GM19239 (cell line): Measurements from ENCODE around the gene NRG2.

Source experiments
- DNase-seq: peaks from one replicate; pipeline ENCODE4 v3.0.0; 2011; ENCODE audit warnings: low spot score; ENCODE audit not compliant: insufficient read length
- FAIRE-seq: peaks from 2 replicates; lab custom pipeline; 2011; peaks lifted over from hg19 to GRCh38; lab: Jason Lieb, UNC

The NRG2 gene

DNA sequence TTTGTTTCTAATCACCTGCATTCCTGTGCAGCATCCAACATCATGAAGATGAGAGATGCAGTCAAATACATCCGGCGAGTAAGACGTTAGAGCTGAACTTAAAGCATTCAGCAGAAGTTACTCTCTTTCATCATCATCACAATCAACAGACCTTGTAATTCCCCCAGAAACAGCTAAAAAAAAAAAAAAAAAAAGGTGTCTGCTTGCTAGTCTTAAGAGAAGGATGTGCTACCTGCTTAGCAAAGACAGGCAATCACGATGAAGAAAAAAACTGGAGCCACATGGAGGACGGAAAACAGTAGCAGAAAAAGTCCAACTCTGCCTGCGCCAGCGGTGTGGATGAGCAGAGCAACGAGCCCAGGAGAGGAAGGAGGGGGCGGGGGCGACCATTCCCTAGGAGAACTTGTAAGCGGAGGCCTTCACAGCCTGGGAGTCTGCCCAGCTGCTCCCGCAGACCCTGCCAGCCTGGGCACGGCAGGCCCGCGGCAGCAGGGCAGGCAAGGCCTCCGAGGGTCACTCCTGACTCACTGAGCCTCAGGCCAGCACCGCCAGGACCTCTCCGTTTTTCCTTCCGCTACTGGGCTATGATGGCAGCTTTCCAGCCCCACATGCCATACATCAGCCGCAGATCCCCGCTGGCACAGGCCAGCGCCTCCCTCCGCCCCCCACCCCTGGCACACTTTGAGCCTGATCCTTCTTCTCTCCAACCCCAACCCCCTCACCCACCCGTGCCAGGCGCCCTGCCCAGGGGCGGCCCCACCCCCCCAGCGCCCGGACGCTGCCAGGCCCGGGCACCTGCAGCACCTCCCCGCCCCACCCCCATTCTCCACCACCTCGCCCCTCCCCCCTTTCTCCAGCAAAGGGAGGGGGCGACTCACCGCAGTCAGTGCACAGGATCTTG is 1.4 kb downstream of the NRG2 start:
- no peak for DNase-seq
- peak; percentile 42 for FAIRE-seq

GRCh38 chr5:140041099-140041491 is 2.0 kb downstream of the NRG2 start:
- FAIRE-seq (peak; percentile 65), DNase-seq (no peak)

DNA sequence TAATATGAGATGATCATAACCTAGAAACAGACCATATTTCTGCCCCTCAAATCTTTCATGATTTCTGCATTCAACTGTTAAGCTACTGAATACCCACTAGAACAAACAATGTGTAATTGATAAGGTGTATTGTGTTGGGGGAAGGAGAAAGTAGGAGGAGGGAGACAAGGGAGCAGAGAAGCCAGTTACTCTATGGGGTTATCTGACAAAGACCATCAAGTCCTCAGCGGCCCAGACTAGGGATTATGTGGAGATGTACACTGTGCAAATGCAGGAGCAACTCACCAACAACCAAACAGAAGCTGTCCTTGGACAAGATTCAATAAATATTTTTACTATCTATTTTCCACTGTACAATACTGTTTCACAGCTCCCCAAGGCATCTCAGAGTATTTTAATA is 2.7 kb downstream of the NRG2 start:
- no peak for DNase-seq
- FAIRE-seq: peak; percentile 78

DNA sequence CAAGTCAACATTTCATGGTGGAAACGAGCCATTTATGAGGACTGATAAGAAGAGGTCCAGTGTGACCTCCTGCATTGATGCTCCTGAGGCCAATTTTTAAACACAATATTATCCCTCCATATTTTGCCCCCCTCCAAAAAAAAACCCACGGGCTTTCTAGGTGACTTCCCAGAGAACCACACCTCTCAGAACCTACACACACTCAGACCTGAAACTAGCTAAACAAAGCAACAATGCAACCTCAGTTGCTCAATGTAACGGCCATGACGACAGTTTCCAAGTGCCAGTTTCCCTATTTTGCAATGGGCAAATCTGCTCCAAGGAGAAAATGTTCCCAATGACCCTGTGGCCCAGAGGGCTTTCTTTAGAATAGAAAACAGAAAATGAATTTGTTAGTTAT is 3.5 kb downstream of the NRG2 start:
- no peak for DNase-seq
- FAIRE-seq: peak; percentile 76

DNA sequence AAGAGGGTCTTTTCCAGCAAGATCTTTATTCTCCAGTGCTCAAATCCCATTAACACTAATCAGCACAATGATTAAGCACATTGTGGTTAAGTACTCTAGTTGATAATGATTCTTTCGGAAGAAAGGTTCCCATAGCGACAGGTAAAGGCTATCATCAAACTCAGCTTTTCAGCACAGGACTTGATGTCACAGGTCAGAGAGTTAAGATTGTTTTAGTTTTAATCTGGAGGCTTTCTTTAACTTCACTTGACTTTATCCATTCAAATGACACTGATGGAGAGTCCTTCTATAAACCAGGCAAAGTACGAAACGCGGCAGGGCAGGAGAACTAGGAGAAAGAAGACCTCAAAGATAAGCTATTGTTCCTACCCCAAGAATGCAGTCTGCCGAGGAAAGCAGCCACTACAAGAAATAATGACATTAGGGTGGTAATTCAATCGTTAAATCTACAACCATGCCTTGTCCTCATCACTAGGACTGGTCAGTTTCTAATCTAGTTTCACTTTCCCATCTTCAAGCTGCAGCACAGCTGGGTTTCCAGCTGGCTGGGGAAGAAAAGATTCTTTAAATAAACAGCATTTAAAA is 4.6 kb downstream of the NRG2 start:
- FAIRE-seq (peak; percentile 94), DNase-seq (no peak)

DNA sequence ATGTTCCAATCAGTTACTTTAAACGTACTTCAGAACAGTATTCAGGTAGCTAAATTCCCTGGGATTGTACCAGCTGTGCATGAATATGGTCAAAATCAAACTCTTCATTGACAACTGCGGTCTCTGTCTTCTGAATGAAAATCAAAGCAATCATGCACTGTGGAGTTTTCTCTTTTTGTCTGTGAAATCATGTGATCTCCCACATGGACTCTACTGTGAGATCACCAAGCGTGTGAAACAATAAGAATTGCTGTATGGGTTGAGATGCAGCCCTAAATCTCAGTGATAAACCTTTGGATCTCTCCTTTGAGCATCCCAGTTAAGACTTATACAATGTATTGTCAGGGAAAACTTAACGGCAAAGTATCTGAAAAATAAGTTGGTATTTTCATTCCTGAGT is 6.1 kb downstream of the NRG2 start:
- FAIRE-seq: no peak
- DNase-seq: no peak

DNA sequence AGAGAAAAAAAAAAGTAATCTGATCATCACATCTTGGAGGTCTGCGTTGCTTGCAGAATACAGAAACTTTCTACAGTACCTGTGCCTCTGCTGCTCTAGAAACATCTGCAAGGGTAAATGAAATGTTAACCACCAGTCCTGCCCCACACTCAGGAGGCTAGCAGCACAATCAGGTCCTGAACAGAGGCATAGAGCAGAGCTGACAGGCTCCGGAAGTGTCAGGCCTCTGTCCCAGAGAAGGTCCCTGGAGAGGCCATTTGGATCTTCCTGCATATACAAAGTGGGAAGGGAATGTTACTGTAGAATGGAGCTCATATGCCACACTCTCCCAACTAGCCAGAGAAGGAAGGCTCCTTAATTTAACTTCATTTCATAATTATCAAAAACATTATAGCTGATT is 7.2 kb downstream of the NRG2 start:
- DNase-seq (no peak), FAIRE-seq (peak; percentile 61)

- DNase-seq (no peak), FAIRE-seq (no peak)
These were observed 9.9 kb downstream of the NRG2 start for GRCh38 chr5:140033037-140033760.

DNA sequence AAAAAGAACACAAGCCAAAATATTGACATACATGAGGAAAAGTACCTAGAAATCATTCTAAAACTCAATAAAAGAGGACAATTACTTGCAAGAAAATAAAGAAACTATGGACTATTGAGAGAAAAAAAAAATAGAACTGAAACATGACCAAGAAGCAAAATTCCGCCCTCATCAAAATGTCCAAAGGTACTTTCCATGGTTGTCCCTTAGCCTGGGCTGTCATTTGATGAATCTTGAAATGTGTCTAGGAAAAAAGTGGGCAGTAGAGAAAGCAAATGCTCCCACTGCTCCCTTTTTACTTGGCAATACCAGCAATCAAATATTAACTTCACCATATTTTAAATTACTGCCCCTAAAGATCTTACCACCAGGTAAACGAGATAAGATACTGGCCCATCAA is 10.8 kb downstream of the NRG2 start:
- DNase-seq (no peak), FAIRE-seq (no peak)

GRCh38 chr5:140027807-140028206 is 15.3 kb downstream of the NRG2 start:
- FAIRE-seq: no peak
- DNase-seq: no peak

GRCh38 chr5:140025736-140026135 is 17.4 kb downstream of the NRG2 start:
- FAIRE-seq (no peak), DNase-seq (no peak)

DNA sequence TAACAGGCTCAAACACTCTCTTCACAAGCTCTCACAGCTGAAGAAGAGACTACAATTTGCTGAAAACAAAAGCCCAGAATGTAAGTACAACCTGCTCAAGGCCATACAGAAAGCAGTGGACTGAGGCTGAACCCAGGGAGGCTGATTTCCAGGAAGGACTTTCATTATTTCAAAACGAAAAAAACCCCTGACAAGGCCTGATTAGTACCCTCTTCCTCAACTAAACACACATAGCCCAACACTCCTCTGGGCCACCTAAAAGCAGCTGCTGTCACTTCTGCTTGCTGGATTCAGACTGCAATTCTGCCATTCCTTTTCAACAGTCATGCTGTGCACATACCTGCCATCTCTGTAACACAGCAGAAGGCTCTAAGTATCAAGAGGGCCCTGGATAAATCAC is 18.2 kb downstream of the NRG2 start:
- no peak for FAIRE-seq
- DNase-seq: no peak

- no peak for DNase-seq
- no peak for FAIRE-seq
These were observed 19.4 kb downstream of the NRG2 start for GRCh38 chr5:140023611-140024191.

GRCh38 chr5:140020601-140021177 is 22.4 kb downstream of the NRG2 start:
- DNase-seq (no peak), FAIRE-seq (no peak)

DNA sequence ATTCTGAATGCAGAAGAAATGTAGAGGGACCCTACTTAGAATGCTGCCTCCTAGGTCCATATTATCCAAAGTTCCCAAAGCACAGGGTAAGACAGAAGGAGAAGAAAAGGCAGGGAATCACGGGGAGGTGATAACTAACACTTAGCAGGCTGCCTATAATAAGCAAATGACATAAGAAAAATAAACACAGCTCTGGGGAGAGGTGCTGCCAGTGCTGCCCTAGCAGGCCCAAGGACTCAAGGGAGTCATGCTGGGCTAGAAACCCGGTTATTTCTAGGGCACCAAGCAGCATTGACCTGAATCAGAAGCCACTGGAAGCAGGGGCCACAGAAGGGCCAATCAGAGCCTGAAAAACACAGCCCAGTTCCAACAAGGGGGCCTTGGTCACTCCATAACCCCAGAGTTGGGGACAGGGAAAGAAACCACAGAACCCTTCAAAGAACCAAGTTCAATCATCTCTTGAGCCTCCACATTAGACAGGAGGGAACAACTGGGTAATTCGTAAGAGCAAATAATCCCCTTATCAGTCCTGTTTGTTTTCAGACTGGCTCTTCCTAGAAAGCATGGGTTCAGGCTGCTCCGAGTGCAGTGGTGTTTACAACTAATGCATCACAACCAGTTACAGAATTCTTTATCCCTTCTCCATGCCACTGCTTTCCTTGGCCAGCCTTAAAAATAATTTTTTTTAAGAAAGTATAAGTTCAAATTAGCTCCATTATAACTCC is 24.0 kb downstream of the NRG2 start:
- FAIRE-seq (no peak), DNase-seq (no peak)

- FAIRE-seq: no peak
- no peak for DNase-seq
These were observed 24.6 kb downstream of the NRG2 start for GRCh38 chr5:140018517-140018916.

GRCh38 chr5:140018096-140018481 is 25.0 kb downstream of the NRG2 start:
- FAIRE-seq (no peak), DNase-seq (no peak)

GRCh38 chr5:140017397-140018095 is 25.6 kb downstream of the NRG2 start:
- no peak for DNase-seq
- FAIRE-seq: no peak

- DNase-seq: no peak
- no peak for FAIRE-seq
These were observed 27.4 kb downstream of the NRG2 start for GRCh38 chr5:140015706-140016105.
